GM12873 (cell line): ENCODE data around the gene DUS1L.

Experiments used
- CTCF ChIP-seq: IDR thresholded peaks from 2 replicates; pipeline ENCODE4 v1.5.1; 2012; ENCODE audit warnings: low read depth, mild to moderate bottlenecking, moderate library complexity, low read length, control low read depth; ENCODE audit not compliant: insufficient read depth; ENCODE audit errors: missing control alignments

The DUS1L gene

GRCh38 chr17:82036634-82037091, 28.9 kb downstream of the DUS1L start:
- no peak for TF ChIP-seq CTCF

- no peak for TF ChIP-seq CTCF
These were observed 29.5 kb downstream of the DUS1L start for GRCh38 chr17:82035956-82036633.

- no peak for TF ChIP-seq CTCF
These were observed 30.1 kb downstream of the DUS1L start for GRCh38 chr17:82035488-82035887.

- no peak for TF ChIP-seq CTCF
These were observed 31.1 kb downstream of the DUS1L start for GRCh38 chr17:82034371-82035011.

- TF ChIP-seq CTCF: no peak
These were observed 32.1 kb downstream of the DUS1L start for GRCh38 chr17:82033359-82034085.

GRCh38 chr17:82031885-82032627, 33.5 kb downstream of the DUS1L start:
- TF ChIP-seq CTCF: no peak
